HFFc6 (cell line): ENCODE results near the gene MAST4. TPM values are rescaled to one million over a fixed set of nuclear protein-coding genes. Genes with fewer than 3 reads are reported as not detected.

Experiments
- DNase-seq: peaks from one replicate; pipeline ENCODE4 v3.0.0-alpha.2; 2018
- H3K27ac Mint-ChIP-seq: 2 replicates; pipeline ENCODE4 v1.8.0; 2020; ENCODE audit warnings: mild to moderate bottlenecking, mixed read lengths
- H3K27me3 Mint-ChIP-seq: 2 replicates; pipeline ENCODE4 v1.8.0; 2021; ENCODE audit warnings: mild to moderate bottlenecking, moderate library complexity, mixed read lengths; ENCODE audit not compliant: insufficient read depth
- H3K36me3 Mint-ChIP-seq: 2 replicates; pipeline ENCODE4 v1.8.0; 2021; ENCODE audit warnings: low read depth, mixed read lengths
- H3K4me1 Mint-ChIP-seq: 2 replicates; pipeline ENCODE4 v1.8.0; 2020; ENCODE audit warnings: low read depth, mixed read lengths
- H3K4me3 Mint-ChIP-seq: 2 replicates; pipeline ENCODE4 v1.8.0; 2020; ENCODE audit warnings: mild to moderate bottlenecking, moderate library complexity, mixed read lengths
- H3K9me3 Mint-ChIP-seq: 2 replicates; pipeline ENCODE4 v1.8.0; 2020; ENCODE audit warnings: mild to moderate bottlenecking, mixed read lengths
- total RNA-seq, 6 experiments: library from RNA; stranded (reverse); fragmentation: NEBNext Ultra II Directional; extraction: Animal tissue kit (Norgen Biotek cat#: 25700); gene quantifications; 2 replicates in 1 of 6; 3 replicates in 5 of 6; pipeline ENCODE4 v1.2.3, GENCODE V29; 2021
- TF ChIP-seq, protein P1 (sequence below): fragments of 200-600 bp; sonication (generic); IDR thresholded peaks from 2 replicates; pipeline ENCODE4 v1.5.0; 2021; ENCODE audit warnings: antibody characterized with exemption, mild to moderate bottlenecking

MAST4 gene
- total RNA-seq, 6 experiments from 2014 or later: 3.0 to 5.6 (median 3.9) TPM

DNA sequence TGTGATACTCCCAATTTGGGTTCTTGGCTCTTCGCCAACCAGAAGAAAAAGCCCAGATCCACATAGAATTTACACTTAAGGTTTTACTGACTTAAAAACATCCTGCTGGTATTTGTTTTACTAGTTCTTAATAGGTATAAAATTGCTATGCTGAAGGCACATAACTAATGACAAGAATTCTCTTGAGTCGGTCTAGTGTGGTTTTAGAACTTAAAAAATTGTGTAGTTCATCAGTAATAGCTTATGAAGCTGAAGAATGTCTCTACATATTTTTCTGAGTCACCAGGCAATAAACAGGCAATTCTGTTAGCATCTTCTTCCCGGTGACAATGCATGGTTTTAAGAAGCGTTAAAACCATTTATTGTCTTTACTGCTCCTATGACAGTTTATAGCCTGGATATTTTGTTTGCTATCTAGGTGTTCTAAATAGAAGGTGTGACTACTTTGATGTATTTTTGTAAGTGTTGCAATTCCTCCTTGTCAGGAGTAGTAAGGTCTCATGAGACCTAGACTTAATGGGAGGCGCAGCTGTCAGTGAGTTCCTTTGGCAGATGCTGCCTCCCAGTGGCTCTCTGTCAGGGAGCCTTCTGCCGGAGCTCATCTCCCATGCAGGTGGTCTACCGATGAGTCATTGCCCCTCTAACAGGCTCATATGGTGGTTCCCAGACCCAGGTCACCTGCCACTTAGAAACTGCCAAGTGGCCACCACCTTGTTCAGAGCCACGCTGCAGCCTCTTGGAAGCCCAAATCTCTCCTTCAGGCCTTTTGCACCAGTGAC is 173.8 kb downstream of the MAST4 start:
- DNase-seq: peak; percentile 4
- peaks cover 3% of the 10 kb centered on the region for H3K27me3 Mint-ChIP-seq
- TF ChIP-seq, protein P1, sequence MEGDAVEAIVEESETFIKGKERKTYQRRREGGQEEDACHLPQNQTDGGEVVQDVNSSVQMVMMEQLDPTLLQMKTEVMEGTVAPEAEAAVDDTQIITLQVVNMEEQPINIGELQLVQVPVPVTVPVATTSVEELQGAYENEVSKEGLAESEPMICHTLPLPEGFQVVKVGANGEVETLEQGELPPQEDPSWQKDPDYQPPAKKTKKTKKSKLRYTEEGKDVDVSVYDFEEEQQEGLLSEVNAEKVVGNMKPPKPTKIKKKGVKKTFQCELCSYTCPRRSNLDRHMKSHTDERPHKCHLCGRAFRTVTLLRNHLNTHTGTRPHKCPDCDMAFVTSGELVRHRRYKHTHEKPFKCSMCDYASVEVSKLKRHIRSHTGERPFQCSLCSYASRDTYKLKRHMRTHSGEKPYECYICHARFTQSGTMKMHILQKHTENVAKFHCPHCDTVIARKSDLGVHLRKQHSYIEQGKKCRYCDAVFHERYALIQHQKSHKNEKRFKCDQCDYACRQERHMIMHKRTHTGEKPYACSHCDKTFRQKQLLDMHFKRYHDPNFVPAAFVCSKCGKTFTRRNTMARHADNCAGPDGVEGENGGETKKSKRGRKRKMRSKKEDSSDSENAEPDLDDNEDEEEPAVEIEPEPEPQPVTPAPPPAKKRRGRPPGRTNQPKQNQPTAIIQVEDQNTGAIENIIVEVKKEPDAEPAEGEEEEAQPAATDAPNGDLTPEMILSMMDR: peak; percentile 30; the same call in 1 of the 2 replicates

DNA sequence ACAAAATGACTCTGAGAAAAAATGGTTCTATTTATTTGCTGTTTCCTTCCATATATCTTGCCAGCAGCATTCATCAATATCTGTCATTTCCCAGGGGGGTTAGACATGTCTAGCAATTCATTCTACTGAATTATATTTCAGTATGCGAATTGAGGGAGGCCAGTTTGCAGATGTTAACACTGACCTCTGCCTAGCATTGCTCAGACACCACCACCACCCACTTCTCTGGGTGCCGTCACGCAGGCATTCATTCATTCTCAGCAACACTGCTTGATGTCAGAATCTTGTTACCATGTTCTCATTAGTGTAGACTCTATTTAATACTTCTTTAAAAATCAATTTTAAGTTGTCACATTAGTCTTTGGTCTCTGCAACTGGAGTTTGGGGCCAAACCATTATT is 181.7 kb downstream of the MAST4 start:
- H3K27ac Mint-ChIP-seq: no peak overlapping the region
- TF ChIP-seq, protein P1: no peak
- DNase-seq: no peak
- H3K27me3 Mint-ChIP-seq: peaks cover 2% of the 10 kb centered on the region; the same call in 1 of the 2 replicates
- no peaks in the 10 kb centered on the region; the same call in 1 of the 2 replicates for H3K9me3 Mint-ChIP-seq
- no peaks in the 10 kb centered on the region for H3K36me3 Mint-ChIP-seq
- no peaks in the 10 kb centered on the region for H3K4me1 Mint-ChIP-seq
- H3K4me3 Mint-ChIP-seq: no peak overlapping the region

More for the DNA sequence above, 173.8 kb downstream of the MAST4 start:
- Mint-ChIP-seq H3K4me3 (no peak overlapping the region), H3K4me1 (no peaks in the 10 kb centered on the region), H3K9me3 (no peaks in the 10 kb centered on the region), H3K27ac (no peak overlapping the region), H3K36me3 (no peaks in the 10 kb centered on the region)

DNA sequence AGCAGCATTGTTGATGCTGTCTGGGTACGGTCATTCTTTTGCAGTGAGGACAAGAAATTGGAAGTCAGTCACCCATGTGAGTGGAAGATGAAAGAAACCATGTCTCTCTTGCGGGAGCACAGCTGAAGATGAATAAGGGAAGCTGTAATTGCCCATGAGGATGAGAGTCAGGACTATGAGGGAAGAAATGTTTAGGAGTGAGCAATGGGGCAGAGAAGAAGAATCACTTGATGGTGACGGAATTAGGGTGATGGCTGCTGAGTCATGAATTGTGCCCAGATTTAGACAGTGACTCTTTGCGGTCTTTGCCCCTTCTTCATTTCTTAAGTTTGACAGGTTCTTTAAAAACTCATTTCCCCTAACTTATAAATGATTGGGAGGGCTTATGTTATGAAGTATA is 183.3 kb downstream of the MAST4 start:
- Mint-ChIP-seq H3K27ac (no peak overlapping the region), H3K4me1 (no peaks in the 10 kb centered on the region), H3K27me3 (peaks cover 2% of the 10 kb centered on the region; the same call in 1 of the 2 replicates), H3K36me3 (no peaks in the 10 kb centered on the region), H3K9me3 (no peaks in the 10 kb centered on the region; the same call in 1 of the 2 replicates), H3K4me3 (no peak overlapping the region)
- DNase-seq: no peak
- TF ChIP-seq, protein P1: no peak

DNA sequence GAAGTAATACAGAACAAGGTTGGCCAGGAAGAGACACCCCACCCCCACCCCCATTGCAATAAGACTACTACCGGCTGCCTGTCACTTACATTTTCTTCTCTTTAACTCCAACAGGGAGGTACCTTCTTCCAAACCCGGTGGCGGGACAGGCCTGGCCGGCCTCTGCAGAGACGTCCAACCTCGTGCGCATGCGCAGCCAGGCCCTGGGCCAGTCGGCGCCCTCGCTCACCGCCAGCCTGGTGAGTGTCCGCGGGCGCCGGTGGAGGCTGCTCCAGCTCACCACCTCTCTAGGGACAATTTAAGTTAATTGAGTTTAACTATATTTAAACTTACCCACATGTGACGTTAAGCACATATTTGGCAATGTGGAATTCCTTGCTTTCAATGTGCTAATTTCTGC is 192.4 kb downstream of the MAST4 start:
- DNase-seq: no peak
- Mint-ChIP-seq H3K4me3 (no peak overlapping the region), H3K9me3 (no peaks in the 10 kb centered on the region), H3K27me3 (no peaks in the 10 kb centered on the region; the same call in none of the 2 replicates), H3K4me1 (no peaks in the 10 kb centered on the region), H3K36me3 (no peaks in the 10 kb centered on the region), H3K27ac (no peak overlapping the region)
- TF ChIP-seq, protein P1: no peak

DNA sequence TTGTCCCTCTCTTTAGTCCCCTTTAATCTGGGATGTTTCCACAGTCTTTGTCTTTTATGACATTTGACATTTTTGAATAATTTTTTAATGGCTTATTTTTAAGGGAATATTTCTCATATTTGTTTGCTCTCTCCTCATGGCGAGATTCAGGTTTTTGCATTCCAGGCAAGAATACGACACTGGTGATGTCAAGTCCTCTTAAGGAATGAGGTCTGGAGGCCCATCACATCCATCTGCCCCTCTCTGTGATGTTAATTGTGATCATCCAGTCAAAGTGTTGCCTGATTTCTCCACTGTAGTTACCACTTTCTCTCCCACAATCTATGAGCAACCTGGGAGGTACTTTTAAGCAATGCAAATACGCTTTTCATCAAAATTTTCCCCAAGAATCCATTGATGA is 193.2 kb downstream of the MAST4 start:
- Mint-ChIP-seq H3K27me3 (no peaks in the 10 kb centered on the region; the same call in 1 of the 2 replicates), H3K4me1 (no peaks in the 10 kb centered on the region), H3K9me3 (no peaks in the 10 kb centered on the region), H3K27ac (no peak overlapping the region), H3K4me3 (no peak overlapping the region), H3K36me3 (no peaks in the 10 kb centered on the region)
- TF ChIP-seq, protein P1: no peak
- no peak for DNase-seq
